ENCODE measurements around the gene ATF6.

ATF6 gene

GRCh38 chr1:161962091-161962887, 196.2 kb downstream of the ATF6 start:
- DNase-seq (ENCODE audit: low read depth in 2 of 2) = peak in 1 of 2 donors; percentile 6

- no peak for DNase-seq (ENCODE audit: low read depth in 2 of 2)
Measured at GRCh38 chr1:161966067-161966466, 199.9 kb downstream of the ATF6 start.

GRCh38 chr1:161970036-161970435, 203.9 kb downstream of the ATF6 start:
- DNase-seq (ENCODE audit: low read depth in 2 of 2) = no peak

GRCh38 chr1:161970633-161971032, 204.5 kb downstream of the ATF6 start:
- DNase-seq (ENCODE audit: low read depth in 2 of 2) = no peak

GRCh38 chr1:161972828-161973227, 206.7 kb downstream of the ATF6 start:
- no peak for DNase-seq (ENCODE audit: low read depth in 2 of 2)

GRCh38 chr1:161973924-161974845, 208.1 kb downstream of the ATF6 start:
- DNase-seq (ENCODE audit: low read depth in 2 of 2) = no peak

GRCh38 chr1:161978011-161978790, 212.1 kb downstream of the ATF6 start:
- DNase-seq (ENCODE audit: low read depth in 2 of 2) = no peak

- DNase-seq (ENCODE audit: low read depth in 2 of 2) = no peak
Measured at GRCh38 chr1:161981126-161981525, 215.0 kb downstream of the ATF6 start.

- no peak for DNase-seq (ENCODE audit: low read depth in 2 of 2)
Measured at GRCh38 chr1:161981735-161982506, 215.8 kb downstream of the ATF6 start.

- DNase-seq (ENCODE audit: low read depth in 2 of 2) = no peak
Measured at GRCh38 chr1:161982507-161982895, 216.4 kb downstream of the ATF6 start.

GRCh38 chr1:161982917-161983316, 216.8 kb downstream of the ATF6 start:
- no peak for DNase-seq (ENCODE audit: low read depth in 2 of 2)

- DNase-seq (ENCODE audit: low read depth in 2 of 2) = no peak
Measured at GRCh38 chr1:161983725-161984124, 217.6 kb downstream of the ATF6 start.

GRCh38 chr1:161985301-161985822, 219.2 kb downstream of the ATF6 start:
- no peak for DNase-seq (ENCODE audit: low read depth in 2 of 2)

GRCh38 chr1:161986328-161986727, 220.2 kb downstream of the ATF6 start:
- DNase-seq (ENCODE audit: low read depth in 2 of 2) = no peak

GRCh38 chr1:161987303-161987702, 221.2 kb downstream of the ATF6 start:
- DNase-seq (ENCODE audit: low read depth in 2 of 2) = no peak

- no peak for DNase-seq (ENCODE audit: low read depth in 2 of 2)
Measured at GRCh38 chr1:161987872-161988271, 221.8 kb downstream of the ATF6 start.

- no peak for DNase-seq (ENCODE audit: low read depth in 2 of 2)
Measured at GRCh38 chr1:161988413-161988812, 222.3 kb downstream of the ATF6 start.

GRCh38 chr1:161989108-161989507, 223.0 kb downstream of the ATF6 start:
- no peak for DNase-seq (ENCODE audit: low read depth in 2 of 2)

- no peak for DNase-seq (ENCODE audit: low read depth in 2 of 2)
Measured at GRCh38 chr1:161989786-161990185, 223.7 kb downstream of the ATF6 start.

- no peak for DNase-seq (ENCODE audit: low read depth in 2 of 2)
Measured at GRCh38 chr1:161993576-161993975, 227.5 kb downstream of the ATF6 start.

- no peak for DNase-seq (ENCODE audit: low read depth in 2 of 2)
Measured at GRCh38 chr1:161994175-161994668, 228.1 kb downstream of the ATF6 start.

Measured in stimulated activated CD8-positive, alpha-beta memory T cell treated with anti-CD3 and anti-CD28 coated beads, Interleukin-2, amount 100 ng/mL, for 48 hours (primary cell).